Superior temporal gyrus (tissue), 1 donor: ENCODE measurements around the gene NAA25.
"Not testable (repeated sequence)": the region's sequence is repeated elsewhere in the genome, so short reads cannot be mapped to it uniquely, and the experiment has no call there.

Source experiments
- DNase-seq: peaks from one replicate; pipeline ENCODE4 v3.0.0-alpha.2; 2016; ENCODE audit errors: extremely low spot score

The NAA25 gene

DNA sequence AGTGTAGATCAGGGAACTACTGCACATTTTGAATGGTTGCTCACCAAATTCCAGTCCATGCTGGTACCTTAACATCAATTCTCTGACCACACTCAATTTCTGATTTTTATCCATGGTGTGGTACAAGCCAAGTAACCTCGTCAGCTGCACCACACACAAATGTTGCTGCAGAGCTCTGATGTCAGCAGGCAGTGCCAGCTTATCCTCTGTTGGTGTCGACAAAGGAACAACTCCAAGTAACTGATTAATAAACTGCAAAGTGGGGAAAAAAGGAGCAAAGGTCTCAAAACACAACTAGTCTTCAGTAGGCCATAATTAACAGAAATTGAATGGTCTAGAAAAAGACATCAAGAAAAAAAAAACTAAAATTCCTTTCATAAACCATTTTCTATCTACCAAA lies 47.4 kb downstream of the NAA25 start:
- no peak for DNase-seq

DNA sequence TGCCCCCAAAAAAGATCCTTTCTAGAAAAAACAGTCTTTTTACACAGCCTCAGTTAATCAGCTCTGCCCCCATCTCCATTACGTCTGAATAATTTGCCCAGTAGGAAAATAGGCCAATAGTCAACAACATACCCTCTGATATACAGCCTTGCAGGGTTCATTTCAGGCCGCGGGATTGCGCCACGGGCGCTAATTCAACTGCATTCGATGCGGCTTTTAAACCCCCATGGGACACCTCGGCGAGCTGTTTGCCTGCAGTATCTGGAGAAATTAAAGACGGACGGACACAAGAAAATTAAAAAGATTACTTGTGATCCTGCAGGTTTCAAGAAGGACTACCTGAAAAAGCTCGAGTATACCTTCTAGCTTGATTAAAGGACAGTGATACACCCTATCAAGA lies 59.2 kb downstream of the NAA25 start:
- DNase-seq = no peak

DNA sequence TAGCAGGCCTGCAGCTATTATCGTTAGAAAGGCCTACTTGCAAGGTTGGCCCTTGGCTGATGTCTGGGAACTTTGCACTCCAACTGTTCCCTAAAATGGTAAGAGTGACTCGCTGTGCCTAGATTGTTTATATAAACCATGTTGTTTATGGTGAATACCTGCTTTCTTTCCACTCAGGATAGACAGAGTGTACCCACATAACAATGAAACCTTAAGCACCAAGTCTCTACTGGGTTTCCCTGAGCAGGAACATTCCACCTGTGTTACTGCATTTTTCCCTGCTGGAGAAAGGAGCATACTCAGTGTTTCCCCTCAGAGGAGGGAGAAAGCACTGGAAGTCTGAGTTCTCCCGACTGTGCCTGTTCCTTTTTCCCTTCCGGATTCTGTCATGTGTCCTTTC lies 62.6 kb downstream of the NAA25 start:
- no peak for DNase-seq

DNA sequence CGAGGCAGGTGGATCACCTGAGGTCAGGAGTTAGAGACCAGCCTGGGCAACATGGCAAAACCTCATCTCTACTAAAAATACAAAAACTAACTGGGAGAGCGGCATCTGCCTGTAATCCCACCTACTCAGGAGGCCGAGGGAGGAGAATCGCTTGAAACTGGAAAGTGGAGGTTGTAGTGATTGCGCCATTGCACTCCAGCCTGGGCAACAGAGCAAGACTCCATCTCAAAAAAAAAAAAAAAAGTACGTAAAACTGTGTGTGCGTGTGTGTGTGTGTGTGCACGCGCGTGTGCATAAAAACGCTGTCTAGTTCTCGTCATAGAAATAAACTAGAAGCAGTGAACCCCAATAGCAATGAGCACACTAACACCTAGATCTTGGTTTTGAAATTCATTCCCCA lies 72.0 kb downstream of the NAA25 start:
- DNase-seq = not testable (repeated sequence)

DNA sequence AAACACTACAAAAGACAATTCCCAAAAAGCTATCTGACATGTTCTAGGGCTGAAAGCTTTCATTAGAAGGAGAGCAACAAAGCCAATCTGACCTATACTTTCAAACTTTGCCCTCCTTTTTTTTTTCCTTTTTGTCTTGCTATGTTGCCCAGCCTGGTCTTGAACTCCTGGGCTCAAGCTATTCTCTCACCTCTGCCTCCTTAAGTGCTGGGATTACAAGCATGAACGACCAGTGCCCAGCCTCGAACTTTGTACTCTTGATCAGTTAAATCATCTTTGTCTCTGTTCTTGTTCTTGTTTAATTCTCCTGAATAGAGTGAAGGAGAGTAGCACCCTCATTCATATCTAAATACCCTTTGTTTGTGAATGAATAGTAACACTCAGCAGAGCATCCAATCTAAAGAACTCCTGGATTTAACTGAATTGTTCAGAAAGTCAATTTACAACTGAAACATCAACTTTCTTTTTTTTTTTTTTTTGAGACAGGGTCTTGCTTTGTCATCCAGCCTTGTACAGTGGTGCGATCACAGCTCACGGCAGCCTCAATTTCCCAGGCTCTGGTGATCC lies 73.3 kb downstream of the NAA25 start:
- no peak for DNase-seq

DNA sequence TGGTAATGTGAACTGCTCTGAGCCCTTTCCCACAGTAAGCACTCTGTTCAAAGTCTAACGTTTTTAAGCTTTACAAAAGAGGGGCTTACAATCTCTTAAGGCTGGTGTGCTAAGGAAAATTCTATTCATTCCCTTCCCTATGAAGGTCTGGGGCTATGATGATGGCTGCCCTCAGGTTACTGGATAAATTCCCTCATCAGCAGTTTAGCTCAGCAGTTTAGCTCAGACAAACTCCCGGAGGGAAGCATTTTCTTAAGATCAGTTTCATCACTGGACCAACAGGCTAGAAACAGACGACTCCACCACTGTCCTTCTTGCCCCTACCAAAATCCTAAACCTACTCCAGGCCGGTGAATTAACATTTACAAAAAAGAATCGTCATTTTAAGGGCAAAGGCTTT lies 76.3 kb downstream of the NAA25 start:
- DNase-seq = no peak

DNA sequence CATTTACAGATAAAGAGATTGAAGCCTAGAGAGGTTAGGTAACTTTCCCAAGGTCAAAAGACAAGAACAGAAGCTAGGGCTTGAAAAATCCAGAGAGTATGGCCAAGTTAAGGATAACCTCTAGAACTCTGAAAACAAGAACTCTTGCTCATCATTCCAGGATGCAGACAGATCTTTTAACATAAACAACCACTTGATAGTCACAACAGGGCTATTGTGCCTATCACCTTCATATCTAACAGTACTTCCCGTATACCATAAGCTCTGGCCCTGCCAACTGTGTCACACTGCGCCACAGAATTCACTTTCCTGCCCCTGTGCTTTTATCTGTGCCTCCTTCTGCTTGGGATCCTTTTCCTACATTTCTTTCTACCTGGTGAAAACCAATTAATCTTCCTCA lies 77.1 kb downstream of the NAA25 start:
- no peak for DNase-seq

DNA sequence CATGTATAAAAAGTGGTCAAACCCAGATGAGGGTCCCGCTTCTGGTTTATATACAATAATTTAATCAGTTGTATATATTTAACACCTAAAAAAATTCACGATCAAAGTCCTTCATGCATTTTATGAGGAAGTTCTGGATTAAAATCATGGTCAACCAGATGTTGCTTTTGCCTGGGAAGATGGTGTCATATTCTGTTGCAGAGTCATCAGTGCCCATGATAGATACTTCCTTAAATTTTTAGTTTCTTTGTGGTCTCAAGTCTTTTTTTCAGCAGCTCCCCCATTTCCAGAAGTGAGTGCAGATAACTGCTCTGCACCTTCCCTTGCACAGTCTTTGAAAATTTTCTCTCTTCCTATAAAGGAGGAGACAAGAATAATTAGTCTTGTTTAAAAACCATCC lies 79.3 kb downstream of the NAA25 start:
- DNase-seq = no peak

DNA sequence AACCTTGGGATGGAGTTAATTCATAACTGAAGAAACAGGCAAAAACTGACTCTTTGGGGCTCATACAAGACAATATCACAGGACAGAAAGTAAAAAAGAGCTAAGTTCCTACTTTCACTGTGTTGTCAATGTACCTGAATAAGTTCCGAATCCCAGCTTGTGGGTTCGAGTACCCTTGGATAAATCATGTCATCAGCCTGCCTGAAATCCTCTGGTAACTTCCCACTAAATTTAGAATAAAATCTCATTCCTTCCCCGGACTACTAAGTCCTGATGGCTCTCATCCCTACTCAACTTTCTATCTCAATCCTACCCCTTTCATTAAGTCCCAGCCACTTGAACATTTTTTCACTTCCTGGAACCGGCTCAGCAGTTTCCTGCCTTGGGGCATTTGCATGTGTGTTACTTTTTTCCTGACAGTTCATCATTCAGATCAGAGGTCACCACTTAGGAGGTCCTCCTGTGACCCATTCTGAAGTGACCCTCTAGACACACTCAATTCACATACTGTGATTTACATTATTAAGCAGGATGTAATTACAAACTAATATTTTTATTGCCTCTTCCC lies 82.7 kb downstream of the NAA25 start:
- no peak for DNase-seq

DNA sequence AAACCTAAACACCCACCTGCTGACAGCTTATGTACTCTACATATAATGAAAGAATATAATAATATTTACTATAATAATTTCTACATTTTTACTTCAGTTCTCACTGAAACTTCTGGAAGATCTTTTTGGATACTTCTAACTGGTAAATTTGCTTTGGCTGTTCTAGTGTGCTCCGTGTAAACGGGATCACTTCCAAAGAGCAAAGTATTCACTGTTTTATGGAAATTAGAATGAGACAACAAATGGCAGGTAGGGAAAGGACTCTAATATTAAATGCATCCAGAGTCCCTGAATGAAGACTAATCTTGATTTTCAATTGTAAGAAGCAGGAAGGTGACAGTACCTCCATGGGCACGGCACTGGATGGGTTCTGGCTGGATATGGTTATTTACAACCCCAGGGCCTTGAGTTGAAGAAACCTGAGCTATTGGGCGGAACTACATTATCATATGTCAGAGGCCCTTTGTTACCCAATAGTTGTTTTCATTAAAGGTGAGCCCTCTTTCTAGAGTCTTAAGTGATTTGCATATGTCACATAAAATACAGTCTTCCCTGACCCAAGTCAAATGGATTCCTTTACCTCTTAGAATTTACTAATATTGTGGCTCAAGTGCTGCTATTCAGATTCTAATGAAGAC lies 84.7 kb downstream of the NAA25 start:
- DNase-seq = no peak

DNA sequence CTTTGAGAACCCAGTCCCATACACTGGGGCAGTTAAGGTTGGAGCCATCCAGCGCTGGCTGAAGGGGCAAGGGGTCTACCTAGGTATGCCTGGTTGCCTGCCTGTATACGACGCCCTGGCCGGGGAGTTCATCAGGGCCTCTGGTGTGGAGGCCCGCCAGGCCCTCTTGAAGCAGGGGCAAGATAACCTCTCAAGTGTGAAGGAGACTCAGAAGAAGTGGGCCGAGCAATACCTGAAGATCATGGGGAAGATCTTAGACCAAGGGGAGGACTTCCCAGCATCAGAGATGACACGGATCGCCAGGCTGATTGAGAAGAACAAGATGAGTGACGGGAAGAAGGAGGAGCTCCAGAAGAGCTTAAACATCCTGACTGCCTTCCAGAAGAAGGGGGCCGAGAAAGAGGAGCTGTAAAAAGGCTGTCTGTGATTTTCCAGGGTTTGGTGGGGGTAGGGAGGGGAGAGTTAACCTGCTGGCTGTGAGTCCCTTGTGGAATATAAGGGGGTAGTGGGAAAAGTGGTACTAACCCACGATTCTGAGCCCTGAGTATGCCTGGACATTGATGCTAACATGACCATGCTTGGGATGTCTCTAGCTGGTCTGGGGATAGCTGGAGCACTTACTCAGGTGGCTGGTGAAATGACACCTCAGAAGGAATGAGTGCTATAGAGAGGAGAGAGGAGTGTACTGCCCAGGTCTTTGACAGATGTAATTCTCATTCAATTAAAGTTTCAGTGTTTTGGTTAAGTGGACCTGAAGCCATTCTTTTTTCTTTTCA lies 86.2 kb downstream of the NAA25 start:
- no peak for DNase-seq

DNA sequence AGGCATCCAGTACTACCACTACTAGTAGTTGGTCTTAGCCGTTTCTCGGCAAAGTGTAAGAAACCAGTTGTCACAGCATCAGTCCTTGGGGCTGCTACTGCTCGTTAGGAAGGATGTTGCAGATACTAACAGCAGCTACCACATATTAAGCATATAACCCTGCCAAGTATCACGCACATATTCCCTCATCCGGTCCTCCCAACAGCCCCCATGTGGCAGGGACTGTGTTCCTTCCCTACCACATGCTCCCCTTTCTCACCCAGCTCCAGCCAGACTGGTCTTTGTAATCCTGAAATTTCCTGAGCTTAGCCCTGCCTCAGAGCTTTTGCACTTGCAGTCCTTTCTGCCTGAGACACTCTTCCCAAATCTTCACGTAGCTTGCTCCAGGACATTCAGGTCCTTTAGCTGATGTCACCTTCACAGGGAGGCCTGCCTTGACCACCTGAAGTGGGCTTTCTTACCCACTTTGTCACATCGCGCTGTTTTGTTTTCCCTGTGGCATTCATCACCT lies 87.6 kb downstream of the NAA25 start:
- DNase-seq = no peak

DNA sequence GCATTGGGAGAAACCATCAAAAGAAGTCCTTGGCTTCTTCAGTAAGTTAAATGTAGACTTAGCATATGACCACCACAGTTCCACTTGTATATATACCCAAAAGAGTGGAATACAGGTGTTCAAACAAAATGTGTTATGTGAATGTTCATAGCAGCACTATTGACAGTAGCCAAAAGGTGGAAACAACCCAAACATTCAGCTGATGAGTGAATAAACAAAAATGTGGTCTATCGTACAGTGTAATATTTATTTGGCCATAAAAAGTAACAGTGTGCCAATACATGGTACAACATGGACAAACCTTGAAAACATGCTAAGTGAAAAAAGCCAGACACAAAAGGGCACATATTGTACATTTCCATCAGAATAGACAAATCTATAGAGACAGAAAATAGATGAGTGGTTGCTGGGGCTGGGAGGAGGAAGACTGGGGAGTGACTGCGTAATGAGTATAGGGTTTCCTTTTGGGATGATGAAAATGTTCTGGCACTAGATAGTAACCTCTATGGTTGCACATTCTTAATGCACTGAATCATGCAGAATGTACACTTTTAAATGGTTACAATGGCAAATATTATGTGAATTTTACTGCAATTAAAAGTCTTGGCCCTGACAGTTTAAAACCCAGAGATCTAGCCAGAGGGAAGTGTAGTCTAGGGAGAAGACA lies 89.9 kb downstream of the NAA25 start:
- DNase-seq = no peak

DNA sequence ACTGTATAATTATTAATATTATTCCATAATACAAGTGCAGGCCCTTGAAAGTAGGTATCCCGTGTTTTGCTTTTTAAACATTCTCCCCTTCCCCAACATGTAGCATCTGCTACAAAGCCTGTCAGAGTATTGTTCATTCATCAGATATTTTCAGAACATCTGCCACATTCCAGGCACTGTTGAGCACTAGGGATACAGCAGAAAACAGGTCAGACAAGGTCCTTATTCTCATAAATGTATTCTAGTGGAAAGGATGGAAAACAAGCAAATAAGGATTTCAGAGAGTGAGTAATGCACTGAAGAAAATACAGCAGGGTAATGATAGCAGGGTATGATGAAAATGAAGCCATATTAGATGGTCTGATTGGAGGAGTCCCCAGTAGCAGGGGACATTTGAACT lies 91.5 kb downstream of the NAA25 start:
- DNase-seq = no peak

DNA sequence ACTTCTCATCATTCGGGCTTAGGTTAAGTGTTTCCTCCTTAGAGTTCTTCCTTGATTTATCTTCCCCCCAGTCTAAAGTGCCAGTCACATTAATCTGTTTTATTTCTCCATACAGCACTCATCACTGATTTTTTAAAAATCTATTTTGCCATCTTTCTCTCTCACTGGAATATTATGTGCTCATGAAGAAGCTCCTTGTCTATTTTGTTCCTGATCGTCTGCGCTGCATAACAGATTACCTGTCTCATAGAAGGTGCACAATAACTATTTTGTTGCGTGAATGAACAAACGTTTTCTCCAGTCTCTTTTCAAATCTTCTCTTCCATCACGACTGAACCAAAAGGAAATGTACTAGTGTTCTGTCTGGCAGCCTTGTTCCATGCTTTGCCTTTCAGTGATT lies 92.6 kb downstream of the NAA25 start:
- no peak for DNase-seq

DNA sequence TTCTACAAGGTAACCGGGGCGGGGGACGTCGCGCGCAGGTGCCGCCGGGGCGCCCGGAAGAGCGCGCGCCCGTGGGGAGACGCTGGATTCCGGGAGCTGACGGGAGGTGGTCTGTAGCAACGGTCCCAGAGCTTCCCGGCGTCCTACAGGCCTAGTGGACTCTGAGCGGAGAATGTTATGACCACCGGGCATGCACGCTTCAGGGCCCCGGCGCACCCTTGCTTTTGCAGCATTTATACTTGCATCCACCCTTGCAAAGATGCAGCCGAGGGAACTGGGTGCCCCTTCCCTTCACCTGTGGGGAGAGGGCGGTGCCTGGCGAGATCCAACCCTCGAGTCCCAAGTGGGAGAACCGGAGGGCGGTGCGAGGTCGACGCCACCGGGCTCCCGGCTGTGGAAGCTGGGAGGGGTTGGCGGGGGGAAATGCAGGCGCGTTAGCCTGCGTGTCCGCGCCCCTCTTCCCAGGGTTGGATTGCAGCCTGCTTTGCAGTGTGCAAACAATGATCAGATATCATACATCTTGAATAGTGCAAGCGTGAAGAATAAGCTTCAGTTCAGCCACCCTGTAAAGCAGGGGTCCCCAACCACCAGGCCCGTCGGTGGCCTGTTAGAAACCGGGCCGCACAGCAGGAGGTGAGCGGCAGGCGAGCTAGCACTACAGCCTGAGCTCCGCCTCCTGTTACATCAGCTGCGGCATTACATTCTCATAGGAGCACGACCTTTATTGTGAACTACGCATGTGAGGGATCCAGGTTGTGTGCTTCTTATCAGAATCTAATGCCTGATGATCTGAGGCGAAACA lies 94.8 kb downstream of the NAA25 start:
- DNase-seq = peak; percentile 46

DNA sequence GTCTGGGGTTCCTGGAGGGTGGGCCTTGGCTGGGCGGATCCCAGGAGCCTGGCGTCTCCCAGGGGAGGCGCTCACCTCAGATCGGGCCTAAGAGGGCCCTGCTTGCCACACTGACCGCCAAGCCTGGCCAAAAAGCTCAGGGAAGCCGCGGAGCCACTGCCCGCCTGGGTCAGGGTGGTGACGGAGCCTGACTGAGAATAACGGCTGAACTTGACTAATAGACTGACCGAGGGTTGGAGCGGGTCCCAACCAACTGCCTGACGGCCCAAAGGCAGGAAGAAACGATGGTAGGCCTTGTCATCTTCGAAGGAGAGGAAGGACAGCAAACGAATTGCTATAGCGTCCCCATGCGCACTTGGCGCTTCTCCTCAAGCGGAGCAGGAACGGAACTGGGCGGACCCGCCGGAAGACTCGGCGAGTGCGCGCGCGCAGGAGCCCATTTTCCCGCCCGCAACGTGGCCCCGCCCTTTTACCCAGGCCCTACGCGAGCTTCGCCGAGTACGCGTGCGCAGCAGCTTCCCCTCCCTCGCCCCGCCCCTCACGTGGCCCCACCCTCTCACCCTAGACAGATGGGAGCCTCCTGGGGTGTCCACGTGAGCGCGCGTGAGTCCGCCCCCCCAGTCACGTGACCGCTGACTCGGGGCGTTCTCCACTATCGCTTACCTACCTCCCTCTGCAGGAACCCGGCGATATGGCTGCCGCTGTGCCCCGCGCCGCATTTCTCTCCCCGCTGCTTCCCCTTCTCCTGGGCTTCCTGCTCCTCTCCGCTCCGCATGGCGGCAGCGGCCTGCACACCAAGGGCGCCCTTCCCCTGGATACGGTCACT lies 95.6 kb downstream of the NAA25 start, which contains the start of the genes ERP29 and TMEM116:
TSS of gene ERP29 (plus strand) at position 652 of the 826 bp plus-strand sequence. CDS start at position 692, 40 bp downstream.
TSS of gene TMEM116 (minus strand) at position 391 of the 826 bp plus-strand sequence. CDS start 7,895 bp downstream, outside the sequence.
- DNase-seq = peak; percentile 98

DNA sequence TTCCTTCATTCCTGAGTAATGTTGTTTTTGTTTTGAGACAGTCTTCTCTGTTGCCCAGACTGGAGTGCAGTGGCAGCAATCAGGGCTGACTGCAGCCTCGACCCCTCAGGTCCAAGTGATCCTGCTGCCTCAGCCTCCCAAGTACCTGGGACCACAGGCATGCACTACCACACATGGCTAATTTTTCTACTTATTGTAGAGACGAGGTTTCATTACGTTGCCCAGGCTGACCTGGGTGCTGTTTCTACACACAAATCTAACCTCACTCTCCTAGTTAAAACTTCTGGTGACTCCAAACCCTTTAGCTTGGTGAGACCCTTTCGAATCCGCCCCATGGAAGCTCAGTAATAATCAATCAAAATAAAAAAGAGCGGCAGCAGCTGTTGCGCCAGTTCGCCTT lies 96.9 kb downstream of the NAA25 start:
- no peak for DNase-seq

DNA sequence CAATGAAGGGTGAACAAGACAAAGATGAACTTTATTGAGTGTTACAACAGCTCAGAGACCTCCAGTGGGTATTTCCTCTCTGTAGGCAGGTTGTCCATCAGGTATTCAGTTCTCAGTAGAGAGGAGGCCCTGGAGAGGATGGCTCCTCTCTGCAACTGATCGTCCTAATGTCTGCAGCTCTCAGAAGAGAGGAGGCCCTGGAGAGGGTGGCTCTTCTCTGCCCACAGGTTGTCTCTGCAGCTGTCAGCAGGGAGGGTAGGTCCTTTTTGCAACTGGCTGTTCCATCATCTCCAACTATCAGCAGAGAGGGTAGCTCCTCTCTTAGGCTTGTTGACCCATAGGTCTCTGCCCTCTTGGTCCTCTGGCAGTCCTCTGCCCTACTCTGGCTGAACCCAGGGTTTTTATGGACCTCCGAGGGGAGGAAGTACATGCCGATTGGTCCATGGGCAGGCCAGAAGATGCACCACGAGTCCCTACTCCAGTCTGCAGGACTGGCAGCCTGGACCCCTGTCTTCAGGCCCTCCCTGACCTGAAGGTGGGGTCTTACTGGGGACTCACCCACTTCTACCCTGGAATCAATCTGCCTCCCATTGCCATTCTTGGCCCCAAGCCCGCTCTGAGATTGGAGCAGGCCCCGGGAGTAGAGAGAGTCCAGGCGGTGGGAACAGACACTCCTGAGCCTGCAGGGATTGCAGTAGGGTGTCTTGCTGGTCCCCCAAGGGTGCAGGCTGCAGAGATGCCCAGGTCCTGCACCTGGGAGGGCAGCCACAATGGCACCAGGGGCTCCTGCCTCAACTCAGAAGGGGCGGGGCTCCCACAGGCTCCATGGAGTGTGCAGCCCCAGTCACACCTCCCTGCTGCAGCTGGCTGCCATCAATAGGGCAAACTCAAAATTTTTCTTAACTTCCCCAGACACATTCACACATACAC lies 97.9 kb downstream of the NAA25 start:
- no peak for DNase-seq
